GM12878 (cell line): ENCODE measurements around the gene SORCS2. TPM values are rescaled to one million over a fixed set of nuclear protein-coding genes. Genes with fewer than 3 reads are reported as not detected.

Source experiments
- ATAC-seq: fragments of 200-7000 bp; cut with Tn5 transposase; 3 replicates; pipeline ENCODE4 v1.9.1; 2020; ENCODE audit warnings: mild to moderate bottlenecking, moderate library complexity
- BruUV-seq: library from RNA; stranded (reverse); fragments of 400-500 nt; replicated peaks from 2 replicates; lab custom pipeline; 2021; lab: Mats Ljungman, UMichigan
- CTCF ChIA-PET: fragments of 300-600 bp; sonication (Branson Sonifier 250); formaldehyde crosslinking; extraction: SDS; loops from one replicate; lab custom pipeline; 2021; ENCODE audit warnings: inconsistent platforms; lab: Yijun Ruan, JAX
- POLR2A ChIA-PET: fragments of 350-600 bp; formaldehyde crosslinking; extraction: SDS; loops from one replicate; lab custom pipeline; 2021; ENCODE audit warnings: inconsistent platforms; lab: Charles Lee
- RAD21 ChIA-PET: fragments of 300-600 bp; sonication (Branson Sonifier 250); formaldehyde crosslinking; loops from one replicate; lab custom pipeline; 2023; ENCODE audit warnings: antibody characterized with exemption; ENCODE audit not compliant: unreplicated experiment; lab: Charles Lee
- SMC1A ChIA-PET: fragments of 300-600 bp; sonication (Branson Sonifier 250); formaldehyde crosslinking; loops from one replicate; lab custom pipeline; 2023; ENCODE audit not compliant: unreplicated experiment, uncharacterized antibody; lab: Charles Lee
- DNase-seq: peaks from one replicate; pipeline ENCODE4 v3.0.0-alpha.2; 2011; ENCODE audit warnings: low read depth, low spot score
- FAIRE-seq: peaks from 3 replicates; lab custom pipeline; 2011; peaks lifted over from hg19 to GRCh38; lab: Jason Lieb, UNC
- H2AFZ ChIP-seq: 2 replicates; pipeline ENCODE4 v1.6.0; 2011; ENCODE audit warnings: low read depth, low read length, control low read depth; ENCODE audit not compliant: control insufficient read depth
- H3K27ac ChIP-seq: 2 replicates; pipeline ENCODE4 v1.5.1; 2011; ENCODE audit warnings: control low read depth; ENCODE audit not compliant: control insufficient read depth, insufficient read depth
- H3K27me3 ChIP-seq, 2 experiments: replicated peaks in 1 of 2; 2 replicates each; pipeline versions ENCODE4 v1.6.0 to v1.6.1; 2011; ENCODE audit warnings: low read length in 1 of 2; ENCODE audit not compliant: control insufficient read depth in 2 of 2, insufficient read depth in 2 of 2
- H3K36me3 ChIP-seq, 2 experiments: 2 replicates each; pipeline ENCODE4 v1.5.1; 2011; ENCODE audit warnings: low read length in 1 of 2; ENCODE audit not compliant: control insufficient read depth in 2 of 2, insufficient read depth in 2 of 2
- H3K4me1 ChIP-seq: 2 replicates; pipeline ENCODE4 v1.6.1; 2011; ENCODE audit warnings: mild to moderate bottlenecking, low read length, moderate library complexity, mixed read lengths; ENCODE audit not compliant: control insufficient read depth, insufficient read depth
- H3K4me2 ChIP-seq: 2 replicates; pipeline ENCODE4 v1.6.0; 2011; ENCODE audit warnings: control low read depth; ENCODE audit not compliant: control insufficient read depth, insufficient read depth
- H3K4me3 ChIP-seq: fragments of 200-600 bp; sonication (generic); 2 replicates; pipeline ENCODE4 v1.5.1; 2016
- H3K79me2 ChIP-seq: 2 replicates; pipeline ENCODE4 v1.6.0; 2011; ENCODE audit warnings: low read length; ENCODE audit not compliant: control insufficient read depth, insufficient read depth
- H3K9ac ChIP-seq: 2 replicates; pipeline ENCODE4 v1.8.0; 2011; ENCODE audit warnings: low read length, control low read depth, mixed read lengths; ENCODE audit not compliant: control insufficient read depth, insufficient read depth
- H3K9me3 ChIP-seq: replicated peaks from 3 replicates; pipeline ENCODE4 v1.5.1; 2011; ENCODE audit warnings: mild to moderate bottlenecking, low read length; ENCODE audit not compliant: control insufficient read depth, insufficient read depth
- H4K20me1 ChIP-seq: 2 replicates; pipeline ENCODE4 v1.6.0; 2011; ENCODE audit not compliant: control insufficient read depth, insufficient read depth
- ATF7 ChIP-seq: fragments of 450-650 bp; IDR thresholded peaks from 2 replicates; pipeline ENCODE4 v1.6.1; 2016; ENCODE audit warnings: low read depth, mild to moderate bottlenecking
- CBFB ChIP-seq: IDR thresholded peaks from 2 replicates; pipeline ENCODE4 v1.6.1; 2016; ENCODE audit warnings: antibody characterized with exemption, low read depth
- CEBPB ChIP-seq, 2 experiments: fragments of 150-350 bp in 1 of 2; IDR thresholded peaks; 2 replicates each; pipeline ENCODE4 v1.6.1; 2012 to 2014; ENCODE audit warnings: low read depth in 2 of 2, low read length in 2 of 2, borderline replicate concordance in 1 of 2, inconsistent platforms in 1 of 2
- EED ChIP-seq: sonication (generic); IDR thresholded peaks from 2 replicates; pipeline ENCODE4 v1.6.1; 2016; ENCODE audit warnings: antibody characterized with exemption, low read depth
- EP300 ChIP-seq, 2 experiments: fragments of 150-350 bp in 1 of 2; IDR thresholded peaks; 2 replicates each; pipeline ENCODE4 v1.6.1; 2011 to 2012; ENCODE audit warnings: low read depth in 2 of 2, low read length in 2 of 2, borderline replicate concordance in 1 of 2, improper control_type of control experiment in 1 of 2, inconsistent platforms in 1 of 2; ENCODE audit not compliant: control insufficient read depth in 1 of 2
- ETV6 ChIP-seq, 2 experiments: fragments of 450-650 bp in 1 of 2; IDR thresholded peaks in 1 of 2; conservative IDR thresholded peaks in 1 of 2; 2 replicates each; pipeline ENCODE4 v1.6.1; 2014; ENCODE audit warnings: antibody characterized with exemption in 1 of 2, borderline replicate concordance in 1 of 2, low read depth in 1 of 2, mild to moderate bottlenecking in 1 of 2, moderate library complexity in 1 of 2
- HDAC2 ChIP-seq: fragments of 200-600 bp; sonication (generic); IDR thresholded peaks from 2 replicates; pipeline ENCODE4 v1.6.1; 2017
- HSF1 ChIP-seq: fragments of 150-350 bp; IDR thresholded peaks from 2 replicates; pipeline ENCODE4 v1.6.1; 2014; ENCODE audit warnings: mild to moderate bottlenecking, low read depth, low read length
- MXI1 ChIP-seq: fragments of 150-350 bp; IDR thresholded peaks from 2 replicates; pipeline ENCODE4 v1.6.1; 2011; ENCODE audit warnings: low read depth, mild to moderate bottlenecking, inconsistent platforms, low read length, improper control_type of control experiment
- POU2F2 ChIP-seq: IDR thresholded peaks from 3 replicates; pipeline ENCODE4 v1.6.1; 2011; ENCODE audit warnings: low read depth, mild to moderate bottlenecking, low read length, borderline replicate concordance
- SIN3A ChIP-seq: IDR thresholded peaks from 2 replicates; pipeline ENCODE4 v1.6.1; 2012; ENCODE audit warnings: low read depth, low read length, improper control_type of control experiment
- SRF ChIP-seq, 2 experiments: IDR thresholded peaks; 2 replicates each; pipeline ENCODE4 v1.6.1; 2011; ENCODE audit warnings: low read depth in 2 of 2, low read length in 2 of 2, mild to moderate bottlenecking in 1 of 2, moderate library complexity in 1 of 2
- ZNF622 ChIP-seq: fragments of 450-650 bp; IDR thresholded peaks from 2 replicates; pipeline ENCODE4 v1.6.1; 2017; ENCODE audit warnings: mild to moderate bottlenecking, inconsistent platforms
- WGBS: methylation state at CpG from one replicate; pipeline ENCODE4 v1.1.6; 2016; ENCODE audit warnings: low lambda C conversion rate; ENCODE audit not compliant: insufficient replicate concordance, insufficient coverage; ENCODE audit errors: missing lambda C conversion rate; 5-methylcytosine and 5-hydroxymethylcytosine counted together
- in situ Hi-C: fragments of 300-500 bp; cut with MboI; formaldehyde crosslinking; loops from 9 replicates; pipeline ENCODE4 v1.14.3; 2018; ENCODE audit warnings: mixed read lengths
- intact Hi-C: fragments of 100-400 bp; cut with micrococcal nuclease; formaldehyde crosslinking; loops from one replicate; pipeline ENCODE4 v1.14.2; 2022; ENCODE audit not compliant: unreplicated experiment
- polyA plus RNA-seq, 11 experiments: library from polyadenylated mRNA; depleted of rRNA in 4 of 11; unstranded in 6 of 11; stranded (reverse) in 5 of 11; fragments of >200 nt; fragmentation: Nextera tagmentation in 4 of 11; fragmentation: Illumina TruSeq in 1 of 11; extraction: Ambion mirVana in 4 of 11; extraction: Trizol in 1 of 11; gene quantifications; 1 replicate in 1 of 11; 2 replicates in 10 of 11; pipeline versions ENCODE4 v1.2.1 to v1.2.3, GENCODE V29; 2011 to 2016; ENCODE audit warnings: inconsistent platforms in 2 of 11, missing spikeins in 2 of 11, low read depth in 1 of 11
- total RNA-seq, 4 experiments: library from RNA; depleted of rRNA in 3 of 4; stranded (reverse); fragments of >200 nt in 3 of 4; fragmentation: Illumina TruSeq in 1 of 4; extraction: Trizol in 1 of 4; gene quantifications; 2 replicates each; pipeline versions ENCODE4 v1.2.1 to v1.2.3, GENCODE V29; 2013 to 2021
- TF ChIP-seq, protein P1 (sequence below): fragments of 450-650 bp; IDR thresholded peaks from 2 replicates; pipeline ENCODE4 v1.6.1; 2017; ENCODE audit warnings: antibody characterized with exemption, mild to moderate bottlenecking, moderate library complexity

The SORCS2 gene
- total and polyA plus RNA-seq, 10 of the 15 experiments (the other 5 are each of a cell fraction or from before 2014, with no cell fraction given), result 0.01 to 0.15 (median 0.05) TPM; not detected in 5

DNA sequence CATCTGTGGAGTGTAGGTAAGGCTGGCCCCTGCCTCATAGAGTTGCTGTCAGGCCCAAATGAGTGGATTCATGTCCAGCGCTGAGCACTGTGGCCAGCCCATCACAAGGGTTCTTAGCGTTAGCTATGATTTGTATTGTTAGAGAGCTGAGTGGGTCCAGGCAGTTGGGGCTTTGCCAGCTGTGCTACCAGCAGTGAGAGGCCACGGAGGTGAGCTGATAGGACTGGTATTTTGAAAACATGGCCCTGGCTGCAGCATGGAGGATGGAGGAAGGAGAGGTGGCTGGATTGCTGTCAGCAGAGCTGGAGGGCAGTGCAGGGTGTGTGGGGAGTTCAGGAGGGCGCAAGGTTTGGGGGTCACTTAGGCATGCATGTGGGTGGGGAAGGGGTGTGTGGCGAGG is 172.6 kb downstream of the SORCS2 start:
- no peak for TF ChIP-seq ATF7
- no peak for TF ChIP-seq MXI1
- no peak for TF ChIP-seq HSF1
- TF ChIP-seq SRF (IDR thresholded peaks at IDR 0.05; ENCODE audit: low read depth in 2 of 2, low read length in 2 of 2), result no peak
- TF ChIP-seq HDAC2, result no peak
- TF ChIP-seq CEBPB (IDR thresholded peaks at IDR 0.05; ENCODE audit: borderline replicate concordance in 1 of 2, low read depth in 2 of 2, low read length in 2 of 2), result no peak
- no peak for TF ChIP-seq ETV6 (conservative IDR thresholded peaks at IDR 0.05 in 1 of 2, IDR thresholded peaks at IDR 0.05 in 1 of 2; ENCODE audit: borderline replicate concordance in 1 of 2, low read depth in 1 of 2)
- no peak for TF ChIP-seq EED
- no peak for TF ChIP-seq ZNF622
- TF ChIP-seq SIN3A, result no peak
- no peak for TF ChIP-seq POU2F2
- no peak for TF ChIP-seq EP300 (IDR thresholded peaks at IDR 0.05; ENCODE audit: borderline replicate concordance in 1 of 2, control insufficient read depth in 1 of 2, low read depth in 2 of 2, low read length in 2 of 2)
- TF ChIP-seq, protein P1, sequence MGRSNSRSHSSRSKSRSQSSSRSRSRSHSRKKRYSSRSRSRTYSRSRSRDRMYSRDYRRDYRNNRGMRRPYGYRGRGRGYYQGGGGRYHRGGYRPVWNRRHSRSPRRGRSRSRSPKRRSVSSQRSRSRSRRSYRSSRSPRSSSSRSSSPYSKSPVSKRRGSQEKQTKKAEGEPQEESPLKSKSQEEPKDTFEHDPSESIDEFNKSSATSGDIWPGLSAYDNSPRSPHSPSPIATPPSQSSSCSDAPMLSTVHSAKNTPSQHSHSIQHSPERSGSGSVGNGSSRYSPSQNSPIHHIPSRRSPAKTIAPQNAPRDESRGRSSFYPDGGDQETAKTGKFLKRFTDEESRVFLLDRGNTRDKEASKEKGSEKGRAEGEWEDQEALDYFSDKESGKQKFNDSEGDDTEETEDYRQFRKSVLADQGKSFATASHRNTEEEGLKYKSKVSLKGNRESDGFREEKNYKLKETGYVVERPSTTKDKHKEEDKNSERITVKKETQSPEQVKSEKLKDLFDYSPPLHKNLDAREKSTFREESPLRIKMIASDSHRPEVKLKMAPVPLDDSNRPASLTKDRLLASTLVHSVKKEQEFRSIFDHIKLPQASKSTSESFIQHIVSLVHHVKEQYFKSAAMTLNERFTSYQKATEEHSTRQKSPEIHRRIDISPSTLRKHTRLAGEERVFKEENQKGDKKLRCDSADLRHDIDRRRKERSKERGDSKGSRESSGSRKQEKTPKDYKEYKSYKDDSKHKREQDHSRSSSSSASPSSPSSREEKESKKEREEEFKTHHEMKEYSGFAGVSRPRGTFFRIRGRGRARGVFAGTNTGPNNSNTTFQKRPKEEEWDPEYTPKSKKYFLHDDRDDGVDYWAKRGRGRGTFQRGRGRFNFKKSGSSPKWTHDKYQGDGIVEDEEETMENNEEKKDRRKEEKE, result no peak
- no peak for TF ChIP-seq CBFB
- no peak for ATAC-seq
- Histone ChIP-seq H3K4me2 (no peak overlapping the region), H2AFZ (no peak overlapping the region), H3K36me3 (no peaks in the 10 kb centered on the region), H3K9me3 (no peaks in the 10 kb centered on the region), H4K20me1 (no peaks in the 10 kb centered on the region), H3K27me3 (no peaks in the 10 kb centered on the region), H3K9ac (no peak overlapping the region), H3K79me2 (no peaks in the 10 kb centered on the region), H3K4me3 (no peak overlapping the region), H3K27ac (no peak overlapping the region), H3K4me1 (no peaks in the 10 kb centered on the region)
- in situ Hi-C loops, result no loop called here
- BruUV-seq, result no TSS peak
- intact Hi-C loops, result no loop called here
- 32% methylated on average over 5 of the region's 5 CpGs for WGBS
- CTCF ChIA-PET, result no interaction called here
- DNase-seq, result no peak
- no peak for FAIRE-seq
- POLR2A ChIA-PET, result no interaction called here
- RAD21 ChIA-PET, result no interaction called here
- SMC1A ChIA-PET, result no interaction called here
